ENCODE measurements around the gene SERPINB10.

SERPINB10 gene

GRCh38 chr18:63974991-63975390 lies 67.2 kb downstream of the SERPINB10 start:
- Histone ChIP-seq H3K4me2 (ENCODE audit: low read length) (no peak overlapping the region), H3K36me3 (ENCODE audit: insufficient read depth, low read length) (no peaks in the 10 kb centered on the region), H3K9ac (ENCODE audit: low read depth, low read length) (no peak overlapping the region), H3K27me3 (ENCODE audit: control insufficient read depth, insufficient read depth, low read length) (no peaks in the 10 kb centered on the region), H3K9me3 (replicated peaks; ENCODE audit: low read length) (no peaks in the 10 kb centered on the region), H3K4me1 (ENCODE audit: control insufficient read depth, insufficient read depth, low read length) (peaks cover 9% of the 10 kb centered on the region), H3K4me3 (ENCODE audit: low read length) (no peak overlapping the region)

DNA sequence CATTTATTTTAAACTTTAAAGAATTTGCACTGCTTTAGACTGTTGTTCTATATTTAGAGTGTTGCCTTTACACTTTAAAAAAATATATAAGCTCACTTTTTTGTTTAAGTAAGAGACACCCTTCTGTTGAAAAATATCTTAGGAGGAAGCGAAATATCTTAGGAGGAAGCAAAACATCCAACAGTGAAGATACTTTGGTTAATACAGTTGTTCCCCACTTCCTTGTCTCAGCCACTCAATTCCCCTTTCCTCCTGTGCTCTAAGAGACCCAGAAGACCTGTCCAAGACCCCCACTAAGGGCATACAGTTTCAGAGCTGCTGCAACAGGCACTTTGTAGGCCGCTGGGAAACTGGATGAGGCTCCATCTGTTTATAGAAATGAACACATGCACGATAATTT lies 67.9 kb downstream of the SERPINB10 start:
- H3K9me3 ChIP-seq (replicated peaks; ENCODE audit: low read length): no peaks in the 10 kb centered on the region
- H3K4me2 ChIP-seq (ENCODE audit: low read length): no peak overlapping the region
- no peaks in the 10 kb centered on the region for H3K27me3 ChIP-seq (ENCODE audit: control insufficient read depth, insufficient read depth, low read length)
- peaks cover 5% of the 10 kb centered on the region for H3K36me3 ChIP-seq (ENCODE audit: insufficient read depth, low read length)
- no peak overlapping the region for H3K4me3 ChIP-seq (ENCODE audit: low read length)
- H3K9ac ChIP-seq (ENCODE audit: low read depth, low read length): no peak overlapping the region
- peaks cover 9% of the 10 kb centered on the region for H3K4me1 ChIP-seq (ENCODE audit: control insufficient read depth, insufficient read depth, low read length)

DNA sequence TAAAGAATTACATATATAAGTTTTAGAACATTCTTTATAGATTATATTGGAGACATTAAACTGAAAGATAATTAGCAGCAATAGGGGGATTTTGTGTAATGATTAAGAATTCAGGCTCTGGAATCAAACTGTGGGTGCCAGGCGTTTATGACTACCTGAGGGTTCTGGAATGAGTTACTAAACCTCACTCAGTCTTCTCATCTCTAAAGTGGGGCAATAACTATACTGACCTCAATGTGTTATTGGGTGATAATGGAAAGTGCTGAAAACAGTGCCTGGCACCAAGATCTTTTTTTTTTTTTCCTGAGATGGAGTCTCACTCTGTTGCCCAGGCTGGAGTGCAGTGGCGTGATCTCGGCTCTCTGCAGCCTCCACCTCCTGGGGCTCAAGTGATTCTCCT lies 69.3 kb downstream of the SERPINB10 start:
- H3K4me1 ChIP-seq (ENCODE audit: control insufficient read depth, insufficient read depth, low read length): no peaks in the 10 kb centered on the region
- H3K4me2 ChIP-seq (ENCODE audit: low read length): no peak overlapping the region
- H3K4me3 ChIP-seq (ENCODE audit: low read length): no peak overlapping the region
- H3K27me3 ChIP-seq (ENCODE audit: control insufficient read depth, insufficient read depth, low read length): no peaks in the 10 kb centered on the region
- H3K36me3 ChIP-seq (ENCODE audit: insufficient read depth, low read length): peaks cover 18% of the 10 kb centered on the region
- no peaks in the 10 kb centered on the region for H3K9me3 ChIP-seq (replicated peaks; ENCODE audit: low read length)
- no peak overlapping the region for H3K9ac ChIP-seq (ENCODE audit: low read depth, low read length)

DNA sequence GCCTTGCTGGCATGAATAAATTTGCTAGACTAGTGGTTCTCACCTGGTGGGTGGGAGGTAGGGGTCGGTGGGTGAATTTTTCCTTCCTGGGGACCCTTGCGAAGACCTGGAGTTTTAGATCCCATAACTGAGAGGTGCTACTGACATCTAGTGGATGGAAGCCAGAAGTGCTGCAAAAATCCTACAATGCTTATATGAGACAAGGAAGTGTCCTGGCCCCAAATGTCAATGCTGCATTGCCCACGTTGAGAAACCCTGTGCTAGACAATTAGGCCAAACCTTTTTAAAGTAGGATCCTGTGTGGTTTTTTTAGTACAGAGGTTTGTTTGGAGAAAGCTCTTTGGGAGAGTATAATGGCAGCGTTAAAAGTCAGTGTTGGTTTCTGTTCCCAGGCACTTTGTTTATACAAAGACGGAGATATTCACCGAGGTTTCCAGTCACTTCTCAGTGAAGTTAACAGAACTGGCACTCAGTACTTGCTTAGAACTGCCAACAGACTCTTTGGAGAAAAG lies 71.7 kb downstream of the SERPINB10 start:
- Histone ChIP-seq H3K9me3 (replicated peaks; ENCODE audit: low read length) (no peaks in the 10 kb centered on the region), H3K4me1 (ENCODE audit: control insufficient read depth, insufficient read depth, low read length) (no peaks in the 10 kb centered on the region), H3K27me3 (ENCODE audit: control insufficient read depth, insufficient read depth, low read length) (no peaks in the 10 kb centered on the region), H3K4me3 (ENCODE audit: low read length) (peak overlapping the region; percentile 55), H3K9ac (ENCODE audit: low read depth, low read length) (peak overlapping the region; percentile 61), H3K4me2 (ENCODE audit: low read length) (peak overlapping the region; percentile 78), H3K36me3 (ENCODE audit: insufficient read depth, low read length) (peaks cover 33% of the 10 kb centered on the region)

- H3K9me3 ChIP-seq (replicated peaks; ENCODE audit: low read length): no peaks in the 10 kb centered on the region
- peak overlapping the region; percentile 78 for H3K4me2 ChIP-seq (ENCODE audit: low read length)
- H3K4me1 ChIP-seq (ENCODE audit: control insufficient read depth, insufficient read depth, low read length): no peaks in the 10 kb centered on the region
- H3K9ac ChIP-seq (ENCODE audit: low read depth, low read length): peak overlapping the region; percentile 61
- peaks cover 38% of the 10 kb centered on the region for H3K36me3 ChIP-seq (ENCODE audit: insufficient read depth, low read length)
- peak overlapping the region; percentile 55 for H3K4me3 ChIP-seq (ENCODE audit: low read length)
- no peaks in the 10 kb centered on the region for H3K27me3 ChIP-seq (ENCODE audit: control insufficient read depth, insufficient read depth, low read length)
Measured at GRCh38 chr18:63980027-63980426, 72.3 kb downstream of the SERPINB10 start.

GRCh38 chr18:63980896-63981460 lies 73.2 kb downstream of the SERPINB10 start:
- Histone ChIP-seq H3K36me3 (ENCODE audit: insufficient read depth, low read length) (peaks cover 48% of the 10 kb centered on the region), H3K27me3 (ENCODE audit: control insufficient read depth, insufficient read depth, low read length) (no peaks in the 10 kb centered on the region), H3K9me3 (replicated peaks; ENCODE audit: low read length) (no peaks in the 10 kb centered on the region), H3K4me3 (ENCODE audit: low read length) (no peak overlapping the region), H3K4me1 (ENCODE audit: control insufficient read depth, insufficient read depth, low read length) (no peaks in the 10 kb centered on the region), H3K9ac (ENCODE audit: low read depth, low read length) (no peak overlapping the region), H3K4me2 (ENCODE audit: low read length) (no peak overlapping the region)

GRCh38 chr18:63981719-63982118 lies 74.0 kb downstream of the SERPINB10 start:
- Histone ChIP-seq H3K9ac (ENCODE audit: low read depth, low read length) (no peak overlapping the region), H3K27me3 (ENCODE audit: control insufficient read depth, insufficient read depth, low read length) (no peaks in the 10 kb centered on the region), H3K4me2 (ENCODE audit: low read length) (no peak overlapping the region), H3K36me3 (ENCODE audit: insufficient read depth, low read length) (peaks cover 53% of the 10 kb centered on the region), H3K4me1 (ENCODE audit: control insufficient read depth, insufficient read depth, low read length) (no peaks in the 10 kb centered on the region), H3K4me3 (ENCODE audit: low read length) (no peak overlapping the region), H3K9me3 (replicated peaks; ENCODE audit: low read length) (no peaks in the 10 kb centered on the region)

DNA sequence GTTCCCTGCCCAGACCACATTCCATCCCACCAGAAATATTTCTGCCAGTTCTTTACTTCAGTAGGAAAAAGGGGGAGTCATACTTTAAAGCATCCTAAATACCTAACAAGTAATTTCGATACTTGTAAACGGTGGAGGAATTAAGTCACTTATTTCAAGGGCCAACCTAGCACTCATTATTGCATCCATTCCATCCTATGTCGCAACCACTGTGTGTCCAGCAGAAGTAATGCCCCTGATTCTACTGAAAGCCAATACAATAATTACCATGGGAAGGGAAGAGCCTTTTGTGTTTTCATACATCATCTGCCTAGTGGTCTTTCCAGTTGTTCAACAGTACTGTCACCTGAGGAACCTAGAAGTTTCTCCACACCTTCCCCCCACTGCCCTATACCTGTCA lies 74.6 kb downstream of the SERPINB10 start:
- no peaks in the 10 kb centered on the region for H3K4me1 ChIP-seq (ENCODE audit: control insufficient read depth, insufficient read depth, low read length)
- H3K4me2 ChIP-seq (ENCODE audit: low read length): no peak overlapping the region
- no peak overlapping the region for H3K9ac ChIP-seq (ENCODE audit: low read depth, low read length)
- H3K4me3 ChIP-seq (ENCODE audit: low read length): no peak overlapping the region
- H3K27me3 ChIP-seq (ENCODE audit: control insufficient read depth, insufficient read depth, low read length): no peaks in the 10 kb centered on the region
- H3K9me3 ChIP-seq (replicated peaks; ENCODE audit: low read length): no peaks in the 10 kb centered on the region
- peaks cover 59% of the 10 kb centered on the region for H3K36me3 ChIP-seq (ENCODE audit: insufficient read depth, low read length)
